Peyer's patch (tissue), 4 donors: ENCODE measurements around the gene ISCA2. TPM values are rescaled to one million over a fixed set of nuclear protein-coding genes. Genes with fewer than 3 reads are reported as not detected.
A peak's percentile ranks its signal among the peaks of the same experiment; 100 is the strongest.

ENCODE experiments used
- DNase-seq, 3 donors: peaks; one replicate each; pipeline ENCODE4 v3.0.0-alpha.2; 2017 to 2019
- H3K27ac ChIP-seq, 4 donors: fragments of 200-600 bp; sonication (generic); one replicate each; pipeline ENCODE4 v1.5.1; 2016 to 2019
- H3K27me3 ChIP-seq, 2 donors: fragments of 200-600 bp; sonication (generic); one replicate each; pipeline ENCODE4 v1.5.1; 2019
- H3K36me3 ChIP-seq, 3 donors: fragments of 200-600 bp; sonication (generic); one replicate each; pipeline ENCODE4 v1.5.1; 2016 to 2019
- H3K4me1 ChIP-seq, 4 donors: fragments of 200-600 bp; sonication (generic); one replicate each; pipeline ENCODE4 v1.5.1; 2016 to 2019
- H3K4me3 ChIP-seq, 4 donors: fragments of 200-600 bp; sonication (generic); 1 replicate in 3 of 4; 2 replicates in 1 of 4; pipeline ENCODE4 v1.5.1; 2016 to 2019; ENCODE audit warnings: mild to moderate bottlenecking in 1 of 4
- H3K9me3 ChIP-seq, 4 donors: fragments of 200-600 bp; sonication (generic); one replicate each; pipeline ENCODE4 v1.5.1; 2016 to 2019; ENCODE audit warnings: mild to moderate bottlenecking in 1 of 4
- POLR2A ChIP-seq, 2 donors: fragments of 450-650 bp; IDR thresholded peaks; one replicate each; pipeline ENCODE4 v1.5.1; 2017; ENCODE audit warnings: antibody characterized with exemption in 2 of 2, mild to moderate bottlenecking in 2 of 2, moderate library complexity in 2 of 2
- total RNA-seq, 4 donors: library from RNA; depleted of rRNA; stranded (reverse); fragments of >200 nt; gene quantifications; one replicate each; pipeline ENCODE4 v1.1.0, GENCODE V29; 2016
- TF ChIP-seq, protein P1 (sequence below), 6 experiments: fragments of 450-650 bp in 4 of 6; fragments of 200-600 bp in 2 of 6; sonication (generic) in 1 of 6; IDR thresholded peaks; one replicate each; pipeline ENCODE4 v1.5.1; 2017 to 2019; ENCODE audit warnings: antibody characterized with exemption in 6 of 6, mild to moderate bottlenecking in 3 of 6, moderate library complexity in 1 of 6

The ISCA2 gene
- total RNA-seq, 4 donors from 2014 or later: 11.6 to 18.2 (median 15.8) TPM

DNA sequence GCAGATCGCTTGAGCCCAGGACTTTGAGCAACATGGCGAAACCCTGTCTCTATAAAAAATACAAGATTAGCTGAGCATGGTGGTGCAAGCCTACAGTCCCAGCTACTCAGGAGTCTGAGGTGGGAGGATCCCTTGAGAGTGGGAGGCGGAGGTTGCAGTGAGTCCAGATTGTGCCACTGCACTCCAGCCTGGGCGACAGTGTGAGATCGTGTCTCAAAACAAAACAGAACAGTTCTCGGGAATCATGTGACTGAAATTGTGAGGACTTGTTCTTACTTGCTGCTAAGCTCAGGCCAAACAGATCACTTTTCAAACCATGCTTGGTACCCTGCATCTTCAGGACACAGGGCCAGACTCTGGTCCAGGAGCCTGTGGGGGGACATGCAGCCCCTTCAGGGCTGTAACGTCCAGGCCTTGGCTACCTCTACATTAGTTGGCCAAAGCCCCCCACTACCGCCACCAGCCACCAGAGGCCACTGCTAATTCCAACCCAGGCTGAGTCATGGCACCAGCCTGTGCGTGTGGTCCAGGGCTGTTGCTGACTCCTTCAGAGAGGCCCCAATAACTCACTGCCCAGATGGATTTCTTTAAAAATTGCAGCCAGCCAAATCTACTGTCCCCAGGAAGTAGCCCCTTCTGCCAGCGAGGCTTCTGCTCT, 34.1 kb upstream of the ISCA2 start:
- TF ChIP-seq, protein P1, sequence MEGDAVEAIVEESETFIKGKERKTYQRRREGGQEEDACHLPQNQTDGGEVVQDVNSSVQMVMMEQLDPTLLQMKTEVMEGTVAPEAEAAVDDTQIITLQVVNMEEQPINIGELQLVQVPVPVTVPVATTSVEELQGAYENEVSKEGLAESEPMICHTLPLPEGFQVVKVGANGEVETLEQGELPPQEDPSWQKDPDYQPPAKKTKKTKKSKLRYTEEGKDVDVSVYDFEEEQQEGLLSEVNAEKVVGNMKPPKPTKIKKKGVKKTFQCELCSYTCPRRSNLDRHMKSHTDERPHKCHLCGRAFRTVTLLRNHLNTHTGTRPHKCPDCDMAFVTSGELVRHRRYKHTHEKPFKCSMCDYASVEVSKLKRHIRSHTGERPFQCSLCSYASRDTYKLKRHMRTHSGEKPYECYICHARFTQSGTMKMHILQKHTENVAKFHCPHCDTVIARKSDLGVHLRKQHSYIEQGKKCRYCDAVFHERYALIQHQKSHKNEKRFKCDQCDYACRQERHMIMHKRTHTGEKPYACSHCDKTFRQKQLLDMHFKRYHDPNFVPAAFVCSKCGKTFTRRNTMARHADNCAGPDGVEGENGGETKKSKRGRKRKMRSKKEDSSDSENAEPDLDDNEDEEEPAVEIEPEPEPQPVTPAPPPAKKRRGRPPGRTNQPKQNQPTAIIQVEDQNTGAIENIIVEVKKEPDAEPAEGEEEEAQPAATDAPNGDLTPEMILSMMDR (IDR thresholded peaks at IDR 0.05): peak in 4 of 6 experiments; percentile 26 to 40 (median 33)
- no peak for TF ChIP-seq POLR2A (IDR thresholded peaks at IDR 0.05)
- Histone ChIP-seq H3K4me1 (no peaks in the 10 kb centered on the region), H3K9me3 (no peaks in the 10 kb centered on the region), H3K27me3 (no peaks in the 10 kb centered on the region), H3K27ac (no peak overlapping the region), H3K4me3 (no peak overlapping the region), H3K36me3 (no peaks in the 10 kb centered on the region)
- DNase-seq: no peak

DNA sequence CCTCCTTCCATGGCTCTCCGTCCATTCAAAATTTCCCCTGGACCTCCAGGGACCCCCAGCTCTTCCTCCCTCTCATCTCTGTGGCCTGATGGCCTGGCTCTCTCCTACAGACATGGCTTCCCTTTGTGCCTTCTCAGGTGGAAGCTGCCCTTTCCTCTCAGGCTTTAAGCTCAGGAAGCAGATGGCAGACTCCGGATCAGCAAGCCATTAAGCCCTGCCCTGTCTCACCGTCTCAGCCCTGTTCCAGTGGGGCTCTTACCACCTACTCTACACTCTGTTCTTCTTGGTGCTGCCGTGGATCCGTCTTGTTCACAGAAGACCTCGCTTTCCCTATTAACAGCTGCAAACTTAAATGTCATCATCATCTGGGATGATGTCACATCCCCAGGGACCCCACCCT, 33.6 kb upstream of the ISCA2 start:
- Histone ChIP-seq H3K27ac (no peak overlapping the region), H3K27me3 (no peaks in the 10 kb centered on the region), H3K36me3 (no peaks in the 10 kb centered on the region), H3K4me1 (no peaks in the 10 kb centered on the region), H3K9me3 (no peaks in the 10 kb centered on the region), H3K4me3 (no peak overlapping the region)
- DNase-seq: no peak
- no peak for TF ChIP-seq POLR2A (IDR thresholded peaks at IDR 0.05)
- TF ChIP-seq, protein P1 (IDR thresholded peaks at IDR 0.05): no peak

DNA sequence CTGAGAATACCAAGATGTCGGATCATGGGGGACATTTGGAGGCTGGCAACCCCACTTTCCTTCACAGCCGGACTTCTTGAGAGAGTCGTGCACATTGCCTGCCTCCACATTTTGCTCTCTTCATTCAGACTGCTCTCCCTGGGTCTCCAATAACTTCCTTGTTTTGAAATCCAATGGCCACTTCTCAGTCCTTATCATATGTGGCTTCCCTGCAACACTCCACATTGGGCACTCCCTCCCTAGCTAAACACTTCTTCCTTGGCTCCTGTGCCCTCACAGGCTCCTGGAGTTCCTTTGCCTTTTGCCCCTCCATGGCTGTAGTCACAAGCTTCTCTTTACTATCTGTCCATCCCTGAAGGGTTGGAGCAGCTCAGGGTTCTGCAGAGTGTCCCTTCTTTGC, 30.6 kb upstream of the ISCA2 start:
- H3K36me3 ChIP-seq: no peaks in the 10 kb centered on the region

DNA sequence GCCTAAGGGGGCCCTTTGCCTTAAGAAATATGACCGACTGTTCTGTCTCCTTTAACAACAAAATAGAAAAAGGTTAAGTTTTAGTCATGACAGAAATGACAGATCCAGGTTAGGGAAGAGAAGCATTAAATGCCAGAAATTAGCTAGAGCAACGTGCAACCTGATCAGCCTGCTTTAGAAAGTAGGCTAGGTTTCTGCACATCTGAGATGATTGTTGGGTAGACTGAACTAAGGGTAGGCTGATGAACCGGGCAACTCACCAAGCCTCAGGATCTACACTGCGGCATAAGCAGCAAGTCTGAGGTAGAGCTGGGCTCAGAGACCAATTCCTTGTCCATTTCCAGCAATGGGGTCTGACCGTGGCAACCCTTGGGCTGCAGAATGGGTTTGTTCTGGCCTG, 29.9 kb upstream of the ISCA2 start:
- DNase-seq: no peak
- Histone ChIP-seq H3K4me3 (no peak overlapping the region), H3K9me3 (no peaks in the 10 kb centered on the region), H3K27me3 (no peaks in the 10 kb centered on the region), H3K36me3 (no peaks in the 10 kb centered on the region), H3K4me1 (no peaks in the 10 kb centered on the region), H3K27ac (no peak overlapping the region)
- no peak for TF ChIP-seq POLR2A (IDR thresholded peaks at IDR 0.05)
- TF ChIP-seq, protein P1 (IDR thresholded peaks at IDR 0.05): no peak

More for the DNA sequence above, 30.6 kb upstream of the ISCA2 start:
- Histone ChIP-seq H3K27me3 (no peaks in the 10 kb centered on the region), H3K27ac (no peak overlapping the region), H3K4me3 (no peak overlapping the region), H3K4me1 (no peaks in the 10 kb centered on the region), H3K9me3 (no peaks in the 10 kb centered on the region)
- no peak for DNase-seq
- TF ChIP-seq, protein P1 (IDR thresholded peaks at IDR 0.05): no peak
- TF ChIP-seq POLR2A (IDR thresholded peaks at IDR 0.05): no peak

DNA sequence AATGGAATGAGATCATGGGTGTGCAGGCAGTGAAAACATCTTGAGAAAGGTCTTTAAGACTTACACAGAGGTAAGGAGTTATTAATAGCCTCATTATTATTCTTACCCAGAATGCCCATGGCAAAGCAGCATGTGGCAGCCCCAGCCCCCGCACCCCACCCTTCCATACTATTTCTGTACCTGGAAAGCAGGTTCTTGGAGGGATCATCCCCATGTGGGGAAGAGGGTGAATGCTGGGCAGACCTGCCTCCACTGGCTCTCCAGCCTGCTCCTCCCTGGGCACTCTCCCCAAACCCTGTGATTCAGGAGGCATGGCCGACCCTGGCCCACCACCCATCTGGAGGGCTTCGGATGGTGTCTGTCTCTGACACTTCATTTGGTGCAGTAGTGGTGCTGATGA, 28.8 kb upstream of the ISCA2 start:
- TF ChIP-seq, protein P1 (IDR thresholded peaks at IDR 0.05): no peak
- TF ChIP-seq POLR2A (IDR thresholded peaks at IDR 0.05): no peak
- Histone ChIP-seq H3K27ac (no peak overlapping the region), H3K4me1 (no peaks in the 10 kb centered on the region), H3K9me3 (no peaks in the 10 kb centered on the region), H3K27me3 (no peaks in the 10 kb centered on the region), H3K4me3 (no peak overlapping the region), H3K36me3 (no peaks in the 10 kb centered on the region)
- DNase-seq: no peak

DNA sequence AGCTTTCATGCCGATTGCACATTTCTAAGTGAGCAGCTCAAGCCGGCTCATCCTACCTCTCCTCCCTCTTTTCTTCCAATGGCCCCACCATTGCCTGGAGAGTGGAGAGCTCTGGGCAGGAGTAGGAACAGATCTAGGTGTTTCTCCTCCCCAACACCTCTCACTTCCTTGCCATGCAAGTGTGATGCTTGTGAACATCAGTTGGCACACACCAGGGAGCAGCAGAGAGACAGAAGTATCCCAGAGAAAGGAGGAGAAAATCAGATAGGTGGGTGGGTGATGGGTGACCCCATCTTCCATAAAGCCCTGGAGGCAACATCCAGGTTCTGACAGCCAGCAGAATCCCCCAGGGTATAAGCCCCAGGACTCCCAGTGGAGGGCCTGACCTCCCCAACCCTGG, 28.2 kb upstream of the ISCA2 start:
- H3K27me3 ChIP-seq: no peaks in the 10 kb centered on the region
- TF ChIP-seq, protein P1 (IDR thresholded peaks at IDR 0.05): no peak
- TF ChIP-seq POLR2A (IDR thresholded peaks at IDR 0.05): no peak
- no peaks in the 10 kb centered on the region for H3K4me1 ChIP-seq
- no peaks in the 10 kb centered on the region for H3K9me3 ChIP-seq
- no peak for DNase-seq
- no peaks in the 10 kb centered on the region for H3K36me3 ChIP-seq
- no peak overlapping the region for H3K27ac ChIP-seq
- H3K4me3 ChIP-seq: no peak overlapping the region
